ENCODE data around the gene OLFML2A. TPM values are rescaled to one million over a fixed set of nuclear protein-coding genes. Genes with fewer than 3 reads are reported as not detected.
"Not testable (repeated sequence)": the region's sequence is repeated elsewhere in the genome, so short reads cannot be mapped to it uniquely, and the experiment has no call there.

Gene OLFML2A
- total RNA-seq, 6 donors from 2014 or later = 4.2 to 35.6 (median 12.2) TPM

- H3K27me3 ChIP-seq = no peaks in the 10 kb centered on the region
- no peak overlapping the region for H3K4me3 ChIP-seq
- H3K27ac ChIP-seq = no peak overlapping the region
- peak; percentile 4 to 6 for ATAC-seq (ENCODE audit: low FRiP score in 2 of 2)
- DNase-seq = peak; percentile 52 to 57
- H3K4me1 ChIP-seq = peaks cover 21 to 29% (median 24%) of the 10 kb centered on the region in 4 donors
- no peaks in the 10 kb centered on the region for H3K36me3 ChIP-seq
- TF ChIP-seq POLR2A (IDR thresholded peaks at IDR 0.05) = no peak
- no peak for TF ChIP-seq EP300 (IDR thresholded peaks at IDR 0.05)
- no peak for TF ChIP-seq CTCF (IDR thresholded peaks at IDR 0.05)
- 30 to 53% methylated on average over 8 to 13 of the region's 13 CpGs for WGBS, 2 donors
- no peaks in the 10 kb centered on the region for H3K9me3 ChIP-seq
Observed at GRCh38 chr9:124835026-124835557, 58.2 kb downstream of the OLFML2A start.

DNA sequence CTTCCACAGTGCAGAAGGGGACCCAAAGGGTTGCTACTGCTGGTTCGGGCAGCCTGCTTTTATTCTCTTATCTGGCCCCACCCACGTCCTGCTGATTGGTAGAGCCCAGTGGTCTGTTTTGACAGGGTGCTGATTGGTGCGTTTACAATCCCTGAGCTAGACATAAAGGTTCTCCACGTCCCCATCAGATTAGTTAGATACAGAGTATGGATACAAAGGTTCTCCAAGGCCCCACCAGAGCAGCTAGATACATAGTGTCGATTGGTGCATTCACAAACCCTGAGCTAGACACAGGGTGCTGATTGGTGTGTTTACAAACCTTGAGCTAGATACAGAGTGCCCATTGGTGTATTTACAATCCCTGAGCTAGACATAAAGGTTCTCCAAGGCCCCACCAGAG lies 61.2 kb downstream of the OLFML2A start:
- not testable (repeated sequence) for H3K9me3 ChIP-seq; ATAC-seq (ENCODE audit: low FRiP score in 2 of 2); H3K27ac ChIP-seq; H3K36me3 ChIP-seq; H3K27me3 ChIP-seq; H3K4me3 ChIP-seq; DNase-seq
- 72 to 87% methylated on average over 5 of the region's 5 CpGs for WGBS, 2 donors
- peaks cover 7 to 12% (median 10%) of the 10 kb centered on the region in 4 donors for H3K4me1 ChIP-seq

DNA sequence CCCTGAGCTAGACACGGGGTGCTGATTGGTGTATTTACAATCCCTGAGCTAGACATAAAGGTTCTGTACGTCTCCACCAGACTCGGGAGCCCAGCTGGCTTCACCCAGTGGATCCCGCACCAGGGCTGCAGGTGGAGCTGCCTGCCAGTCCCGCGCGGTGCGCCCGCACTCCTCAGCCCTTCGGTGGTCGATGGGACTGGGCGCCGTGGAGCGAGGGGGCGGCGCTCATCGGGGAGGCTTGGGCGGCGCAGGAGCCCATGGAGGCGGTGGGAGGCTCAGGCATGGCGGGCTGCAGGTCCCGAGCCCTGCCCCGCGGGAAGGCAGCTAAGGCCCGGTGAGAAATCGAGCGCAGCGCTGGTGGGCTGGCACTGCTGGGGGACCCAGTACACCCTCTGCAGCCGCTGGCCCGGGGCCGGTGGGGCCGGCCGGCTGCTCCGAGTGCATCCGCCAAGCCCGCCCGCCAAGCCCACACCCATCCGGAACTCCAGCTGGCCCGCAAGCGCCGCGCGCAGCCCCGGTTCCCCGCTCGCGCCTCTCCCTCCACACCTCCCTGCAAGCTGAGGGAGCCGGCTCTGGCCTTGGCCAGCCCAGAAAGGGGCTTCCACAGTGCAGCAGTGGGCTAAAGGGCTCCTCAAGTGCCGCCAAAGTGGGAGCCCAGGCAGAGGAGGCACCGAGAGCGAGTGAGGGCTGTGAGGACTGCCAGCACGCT lies 61.8 kb downstream of the OLFML2A start:
- Histone ChIP-seq H3K4me1 (peaks cover 7 to 12% (median 10%) of the 10 kb centered on the region in 4 donors), H3K4me3 (peak overlapping the region in 2 of 4 donors; percentile 6 to 17)
- not testable (repeated sequence) for H3K27me3 ChIP-seq; H3K36me3 ChIP-seq; ATAC-seq (ENCODE audit: low FRiP score in 2 of 2); H3K9me3 ChIP-seq; H3K27ac ChIP-seq
- 69 to 87% methylated on average over 9 to 36 of the region's 52 CpGs for WGBS, 2 donors
- DNase-seq = peak in 1 of 2 donors; percentile 77

DNA sequence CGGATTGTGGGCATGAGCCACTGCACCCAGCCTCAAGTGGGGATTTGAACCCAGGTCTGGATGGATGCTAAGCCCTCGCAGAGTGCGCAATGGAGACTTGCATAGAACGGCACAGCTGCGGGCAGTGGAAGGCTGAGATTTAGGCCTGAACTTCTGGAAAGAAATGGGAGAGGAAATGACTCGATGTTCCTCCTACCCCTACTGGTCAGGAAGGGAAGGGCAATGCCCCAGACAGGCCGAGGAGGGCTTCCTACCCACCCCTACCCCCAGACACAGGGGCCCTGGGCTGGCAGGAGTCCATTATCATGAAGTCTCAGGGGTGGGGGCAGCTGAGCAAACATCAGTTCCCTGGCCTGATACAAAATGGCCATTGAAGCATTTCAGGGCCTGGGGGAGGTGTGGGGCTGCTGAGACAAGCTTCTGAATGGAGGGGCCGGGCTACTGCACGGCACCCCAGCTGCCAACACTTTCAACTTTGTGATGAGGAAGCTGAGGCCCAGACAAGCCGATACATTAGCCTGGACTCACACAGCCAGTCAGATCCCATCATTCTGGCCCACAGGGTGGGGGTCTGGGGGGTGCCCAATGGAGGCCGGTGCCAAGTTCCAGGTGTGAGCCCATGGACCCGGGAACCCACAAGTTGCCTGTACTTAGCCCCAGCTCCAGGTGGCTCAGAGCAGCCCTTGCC lies 62.8 kb downstream of the OLFML2A start:
- peak; percentile 42 to 64 for ATAC-seq (ENCODE audit: low FRiP score in 2 of 2)
- DNase-seq = no peak

GRCh38 chr9:124840300-124840833 lies 63.4 kb downstream of the OLFML2A start:
- Histone ChIP-seq H3K36me3 (no peaks in the 10 kb centered on the region), H3K4me3 (no peak overlapping the region), H3K27me3 (no peaks in the 10 kb centered on the region), H3K4me1 (peaks cover 1 to 2% (median 1%) of the 10 kb centered on the region in 4 donors), H3K27ac (no peak overlapping the region), H3K9me3 (no peaks in the 10 kb centered on the region)
- ATAC-seq (ENCODE audit: low FRiP score in 2 of 2) = peak; percentile 11 to 19
- TF ChIP-seq POLR2AphosphoS5 (IDR thresholded peaks at IDR 0.05) (no peak), EP300 (IDR thresholded peaks at IDR 0.05) (no peak), CTCF (IDR thresholded peaks at IDR 0.05) (peak in 1 of 6 experiments; percentile 15)
- 0 to 86% methylated on average over 1 to 17 of the region's 18 CpGs for WGBS, 2 donors
- peak in 1 of 2 donors; percentile 65 for DNase-seq

More for the DNA sequence above, 62.8 kb downstream of the OLFML2A start:
- no peaks in the 10 kb centered on the region for H3K27me3 ChIP-seq
- H3K27ac ChIP-seq = no peak overlapping the region
- no peaks in the 10 kb centered on the region for H3K9me3 ChIP-seq
- 60 to 61% methylated on average over 8 to 12 of the region's 12 CpGs for WGBS, 2 donors
- peaks cover 7 to 8% (median 7%) of the 10 kb centered on the region in 4 donors for H3K4me1 ChIP-seq
- no peak overlapping the region for H3K4me3 ChIP-seq
- TF ChIP-seq EP300 (IDR thresholded peaks at IDR 0.05) (no peak), CTCF (IDR thresholded peaks at IDR 0.05) (peak in 5 of 6 experiments; percentile 14 to 46 (median 42)), POLR2A (IDR thresholded peaks at IDR 0.05) (no peak), POLR2AphosphoS5 (IDR thresholded peaks at IDR 0.05) (no peak)
- no peaks in the 10 kb centered on the region for H3K36me3 ChIP-seq

All from upper lobe of left lung (tissue), 6 donors.